Caco-2 (cell line): ENCODE data around the gene MSRB2. TPM values are rescaled to one million over a fixed set of nuclear protein-coding genes. Genes with fewer than 3 reads are reported as not detected.

Experiments
- BruUV-seq: library from RNA; stranded (reverse); fragments of 400-500 nt; replicated peaks from 2 replicates; lab custom pipeline; 2021; lab: Mats Ljungman, UMichigan
- CTCF ChIA-PET: fragments of 300-600 bp; sonication (Branson Sonifier 250); formaldehyde crosslinking; loops from one replicate; lab custom pipeline; 2022; ENCODE audit warnings: antibody characterized with exemption; lab: Charles Lee
- POLR2A ChIA-PET: fragments of 300-600 bp; sonication (Branson Sonifier 250); formaldehyde crosslinking; loops from one replicate; lab custom pipeline; 2022; ENCODE audit warnings: antibody characterized with exemption; lab: Charles Lee
- DNase-seq, 2 experiments: peaks; one replicate each; pipeline versions ENCODE4 v3.0.0 to v3.0.0-alpha.2; 2020 to 2022
- H3K27me3 ChIP-seq: replicated peaks from 2 replicates; pipeline ENCODE4 v1.6.0; 2011; ENCODE audit warnings: low read length; ENCODE audit not compliant: control insufficient read depth, insufficient read depth
- H3K36me3 ChIP-seq: 2 replicates; pipeline ENCODE4 v1.5.1; 2011; ENCODE audit warnings: low read length; ENCODE audit not compliant: control insufficient read depth, insufficient read depth
- H3K4me1 ChIP-seq: fragments of 250-450 bp; sonication (Bioruptor Pico); 2 replicates; pipeline ENCODE4 v1.5.1; 2020; ENCODE audit warnings: mild to moderate bottlenecking
- H3K4me3 ChIP-seq: 2 replicates; pipeline ENCODE4 v1.5.1; 2011; ENCODE audit warnings: low read depth, mild to moderate bottlenecking, control low read depth, low read length
- H3K9me3 ChIP-seq: fragments of 250-450 bp; sonication (Bioruptor Pico); 2 replicates; pipeline ENCODE4 v1.5.1; 2020; ENCODE audit warnings: mild to moderate bottlenecking, moderate library complexity
- H3K27ac Mint-ChIP-seq: one replicate; pipeline ENCODE4 v1.8.0; 2022; ENCODE audit warnings: mixed read lengths; ENCODE audit not compliant: unreplicated experiment
- H3K27me3 Mint-ChIP-seq: one replicate; pipeline ENCODE4 v1.8.0; 2022; ENCODE audit warnings: mixed read lengths; ENCODE audit not compliant: insufficient read depth, unreplicated experiment
- H3K36me3 Mint-ChIP-seq: one replicate; pipeline ENCODE4 v1.8.0; 2022; ENCODE audit warnings: mild to moderate bottlenecking, mixed read lengths; ENCODE audit not compliant: insufficient read depth, unreplicated experiment
- H3K4me1 Mint-ChIP-seq: one replicate; pipeline ENCODE4 v1.8.0; 2022; ENCODE audit warnings: low read depth, mixed read lengths; ENCODE audit not compliant: unreplicated experiment
- H3K4me3 Mint-ChIP-seq: one replicate; pipeline ENCODE4 v1.8.0; 2022; ENCODE audit warnings: mild to moderate bottlenecking, moderate library complexity, mixed read lengths; ENCODE audit not compliant: unreplicated experiment
- H3K9me3 Mint-ChIP-seq: one replicate; pipeline ENCODE4 v1.8.0; 2022; ENCODE audit warnings: mixed read lengths; ENCODE audit not compliant: unreplicated experiment
- intact Hi-C: fragments of 100-400 bp; cut with micrococcal nuclease; formaldehyde crosslinking; loops from one replicate; pipeline ENCODE4 v1.10.0; 2022; ENCODE audit not compliant: unreplicated experiment
- total RNA-seq: library from RNA; stranded (reverse); gene quantifications from 2 replicates; pipeline ENCODE4 v1.2.3, GENCODE V29; 2022
- TF ChIP-seq, protein P1 (sequence below), 2 experiments: fragments of 200-600 bp in 1 of 2; IDR thresholded peaks; 1 replicate in 1 of 2; 2 replicates in 1 of 2; pipeline versions ENCODE4 v1.5.1 to v1.8.0; 2011 to 2022; ENCODE audit warnings: antibody characterized with exemption in 1 of 2, control low read depth in 1 of 2, inconsistent platforms in 1 of 2, low read depth in 1 of 2, low read length in 1 of 2, mild to moderate bottlenecking in 1 of 2, moderate library complexity in 1 of 2; ENCODE audit not compliant: insufficient read depth in 1 of 2, severe bottlenecking in 1 of 2, unreplicated experiment in 1 of 2

The MSRB2 gene
- total RNA-seq, 1 experiment from 2014 or later, result 13.7 TPM

DNA sequence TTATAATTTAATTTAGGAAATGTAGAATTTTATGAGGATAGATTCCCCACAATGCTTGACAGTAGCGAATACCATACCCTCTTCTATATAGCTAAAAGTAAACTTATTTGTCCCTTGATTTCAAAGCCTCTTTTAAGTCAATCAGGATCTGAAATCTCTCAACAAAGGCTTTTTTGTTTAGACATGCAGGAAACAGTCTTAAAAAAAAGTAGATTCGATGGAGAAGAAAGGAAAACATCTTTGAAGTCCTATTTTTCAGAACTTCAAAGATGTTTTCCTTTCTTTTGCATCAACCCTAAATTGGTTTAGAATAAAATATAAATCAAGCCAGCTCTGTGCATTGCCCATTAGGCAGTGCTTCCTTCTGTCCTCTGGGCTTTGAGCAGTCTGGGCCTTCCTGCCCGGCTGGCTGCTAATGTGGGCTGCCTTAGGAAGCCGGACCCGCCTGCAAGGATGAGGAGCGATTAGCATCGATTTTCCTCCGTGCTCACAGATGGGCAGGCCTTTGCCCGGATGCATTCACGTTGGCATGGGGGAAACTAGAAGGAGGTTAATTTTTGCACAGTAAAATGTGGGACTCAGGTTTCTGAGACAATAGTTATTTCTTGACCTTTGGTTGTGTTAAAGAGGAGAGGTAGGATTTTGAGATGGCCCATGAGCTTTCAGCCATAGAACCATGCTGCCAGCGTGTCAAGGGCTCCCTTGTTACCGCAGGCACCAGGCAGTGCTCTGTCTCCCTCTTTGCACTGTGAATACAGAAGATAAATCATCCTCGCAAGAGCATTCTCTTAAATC, 15.5 kb downstream of the MSRB2 start:
- ChIA-PET CTCF (no interaction called here), POLR2A (no interaction called here)
- Mint-ChIP-seq H3K27me3 (no peaks in the 10 kb centered on the region), H3K9me3 (no peaks in the 10 kb centered on the region), H3K4me3 (no peak overlapping the region), H3K36me3 (no peaks in the 10 kb centered on the region), H3K4me1 (peaks cover 4% of the 10 kb centered on the region), H3K27ac (no peak overlapping the region)
- Histone ChIP-seq H3K36me3 (no peaks in the 10 kb centered on the region; the same call in 1 of the 2 replicates), H3K27me3 (no peaks in the 10 kb centered on the region), H3K9me3 (no peaks in the 10 kb centered on the region), H3K4me3 (no peak overlapping the region), H3K4me1 (no peaks in the 10 kb centered on the region)
- DNase-seq, result no peak
- BruUV-seq, result no TSS peak
- TF ChIP-seq, protein P1, sequence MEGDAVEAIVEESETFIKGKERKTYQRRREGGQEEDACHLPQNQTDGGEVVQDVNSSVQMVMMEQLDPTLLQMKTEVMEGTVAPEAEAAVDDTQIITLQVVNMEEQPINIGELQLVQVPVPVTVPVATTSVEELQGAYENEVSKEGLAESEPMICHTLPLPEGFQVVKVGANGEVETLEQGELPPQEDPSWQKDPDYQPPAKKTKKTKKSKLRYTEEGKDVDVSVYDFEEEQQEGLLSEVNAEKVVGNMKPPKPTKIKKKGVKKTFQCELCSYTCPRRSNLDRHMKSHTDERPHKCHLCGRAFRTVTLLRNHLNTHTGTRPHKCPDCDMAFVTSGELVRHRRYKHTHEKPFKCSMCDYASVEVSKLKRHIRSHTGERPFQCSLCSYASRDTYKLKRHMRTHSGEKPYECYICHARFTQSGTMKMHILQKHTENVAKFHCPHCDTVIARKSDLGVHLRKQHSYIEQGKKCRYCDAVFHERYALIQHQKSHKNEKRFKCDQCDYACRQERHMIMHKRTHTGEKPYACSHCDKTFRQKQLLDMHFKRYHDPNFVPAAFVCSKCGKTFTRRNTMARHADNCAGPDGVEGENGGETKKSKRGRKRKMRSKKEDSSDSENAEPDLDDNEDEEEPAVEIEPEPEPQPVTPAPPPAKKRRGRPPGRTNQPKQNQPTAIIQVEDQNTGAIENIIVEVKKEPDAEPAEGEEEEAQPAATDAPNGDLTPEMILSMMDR (IDR thresholded peaks at IDR 0.05; ENCODE audit: insufficient read depth in 1 of 2, low read depth in 1 of 2, low read length in 1 of 2, severe bottlenecking in 1 of 2, unreplicated experiment in 1 of 2), result no peak
- intact Hi-C loops, result no loop called here

DNA sequence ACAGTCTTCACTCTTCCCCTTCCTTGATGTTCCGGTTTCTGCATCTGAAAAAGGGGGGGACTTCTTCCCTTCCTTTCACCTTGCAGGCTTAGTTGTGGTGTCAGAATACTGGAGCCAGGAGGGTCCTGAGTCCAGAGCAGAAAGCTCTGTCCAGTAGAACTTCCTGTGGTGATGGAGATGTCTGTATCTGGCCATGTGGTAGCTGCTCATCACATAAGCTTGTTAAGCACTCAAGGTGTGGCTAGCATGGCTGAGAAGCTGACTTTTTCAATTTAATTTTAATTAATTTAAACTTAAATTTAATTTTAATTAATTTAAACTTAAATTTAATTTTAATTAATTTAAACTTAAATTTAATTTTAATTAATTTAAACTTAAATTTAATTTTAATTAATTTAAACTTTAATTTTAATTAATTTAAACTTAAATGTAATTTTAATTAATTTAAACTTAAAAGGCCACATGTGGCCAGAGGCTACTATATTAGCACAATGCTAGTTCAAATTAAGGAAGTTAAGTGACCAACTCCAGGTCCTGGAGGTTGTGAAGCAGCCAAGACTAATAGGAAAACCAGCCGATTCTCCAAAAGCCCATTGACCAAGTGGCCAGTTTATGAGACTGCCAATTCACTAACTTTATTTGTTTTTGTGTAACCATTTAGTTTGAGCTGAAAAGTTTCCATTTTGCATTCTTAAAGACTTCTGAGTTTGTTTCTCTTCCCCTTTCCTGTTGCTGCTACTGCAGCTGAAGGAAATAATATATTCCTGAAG, 16.3 kb downstream of the MSRB2 start:
- no peaks in the 10 kb centered on the region for H3K27me3 ChIP-seq
- ChIA-PET POLR2A (no interaction called here), CTCF (no interaction called here)
- no peaks in the 10 kb centered on the region for H3K27me3 Mint-ChIP-seq
- no peak for DNase-seq
- H3K4me1 ChIP-seq, result no peaks in the 10 kb centered on the region
- no peaks in the 10 kb centered on the region; the same call in 1 of the 2 replicates for H3K36me3 ChIP-seq
- H3K4me3 ChIP-seq, result no peak overlapping the region
- BruUV-seq, result no TSS peak
- H3K4me3 Mint-ChIP-seq, result no peak overlapping the region
- no peaks in the 10 kb centered on the region for H3K9me3 ChIP-seq
- H3K36me3 Mint-ChIP-seq, result no peaks in the 10 kb centered on the region
- H3K27ac Mint-ChIP-seq, result no peak overlapping the region
- no peaks in the 10 kb centered on the region for H3K9me3 Mint-ChIP-seq
- TF ChIP-seq, protein P1 (IDR thresholded peaks at IDR 0.05; ENCODE audit: insufficient read depth in 1 of 2, low read depth in 1 of 2, low read length in 1 of 2, severe bottlenecking in 1 of 2, unreplicated experiment in 1 of 2), result no peak
- H3K4me1 Mint-ChIP-seq, result peaks cover 4% of the 10 kb centered on the region
- intact Hi-C loops, result no loop called here

DNA sequence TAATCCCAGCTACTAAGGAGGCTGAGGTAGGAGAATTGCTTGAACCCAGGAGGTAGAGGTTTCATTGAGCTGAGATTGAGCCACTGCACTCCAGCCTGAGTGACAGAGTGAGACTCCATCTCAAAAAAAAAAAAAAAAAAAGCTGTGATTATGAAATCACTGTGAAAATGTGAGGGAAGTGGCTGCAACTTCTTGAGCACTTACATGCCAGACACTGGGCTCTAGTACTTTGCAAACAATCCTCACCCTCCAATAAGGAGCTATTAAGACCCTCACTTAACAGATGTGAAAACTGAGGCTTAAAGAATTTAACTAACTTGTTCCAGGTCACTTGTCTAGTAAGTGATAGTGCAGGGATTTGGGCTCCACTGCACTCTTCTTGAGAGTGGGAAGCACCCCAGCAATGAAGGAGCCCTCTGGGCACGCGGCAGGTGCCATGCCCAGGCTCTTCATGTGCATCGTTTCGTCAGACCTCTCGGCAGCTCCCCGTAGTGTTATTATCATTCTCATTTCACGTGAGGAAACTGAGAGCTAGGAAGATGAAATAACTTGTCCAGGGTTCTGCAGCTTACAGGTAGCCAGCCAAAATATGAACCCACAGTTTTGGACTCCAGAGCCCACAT, 19.0 kb downstream of the MSRB2 start:
- Mint-ChIP-seq H3K9me3 (no peaks in the 10 kb centered on the region), H3K36me3 (no peaks in the 10 kb centered on the region), H3K4me3 (no peak overlapping the region), H3K27ac (no peak overlapping the region), H3K27me3 (no peaks in the 10 kb centered on the region), H3K4me1 (no peaks in the 10 kb centered on the region)
- ChIA-PET POLR2A (no interaction called here), CTCF (interaction anchor here (0.6 kb wide), 2 partner anchors 792 to 1772 kb away, joined by 3 to 4 read pairs; no protein-coding TSS in a partner anchor)
- no peaks in the 10 kb centered on the region; the same call in 1 of the 2 replicates for H3K36me3 ChIP-seq
- no peak for DNase-seq
- intact Hi-C loops, result no loop called here
- no TSS peak for BruUV-seq
- H3K27me3 ChIP-seq, result no peaks in the 10 kb centered on the region
- H3K4me3 ChIP-seq, result no peak overlapping the region
- TF ChIP-seq, protein P1 (IDR thresholded peaks at IDR 0.05; ENCODE audit: insufficient read depth in 1 of 2, low read depth in 1 of 2, low read length in 1 of 2, severe bottlenecking in 1 of 2, unreplicated experiment in 1 of 2), result no peak
- H3K9me3 ChIP-seq, result no peaks in the 10 kb centered on the region
- no peaks in the 10 kb centered on the region for H3K4me1 ChIP-seq
